Endothelial cell of umbilical vein (primary cell): ENCODE results near the gene NR5A2. TPM values are rescaled to one million over a fixed set of nuclear protein-coding genes. Genes with fewer than 3 reads are reported as not detected.

ENCODE experiments used
- BruUV-seq: library from RNA; stranded (reverse); fragments of 400-500 nt; replicated peaks from 2 replicates; lab custom pipeline; 2021; lab: Mats Ljungman, UMichigan
- CTCF ChIA-PET: fragments of 300-600, 350-600 bp; sonication (Branson Sonifier 250); formaldehyde crosslinking; loops from one replicate; lab custom pipeline; 2021; ENCODE audit warnings: antibody characterized with exemption, inconsistent platforms; lab: Charles Lee
- POLR2A ChIA-PET: fragments of 300-600, 350-600 bp; sonication (Branson Sonifier 250); formaldehyde crosslinking; loops from one replicate; lab custom pipeline; 2021; ENCODE audit warnings: antibody characterized with exemption, inconsistent platforms; lab: Charles Lee
- DNase-seq: peaks from one replicate; pipeline ENCODE4 v3.0.0-alpha.2; 2011; ENCODE audit warnings: low read depth, low spot score
- FAIRE-seq: peaks from 2 replicates; lab custom pipeline; 2011; peaks lifted over from hg19 to GRCh38; lab: Jason Lieb, UNC
- H2AFZ ChIP-seq: 2 replicates; pipeline ENCODE4 v1.6.0; 2012; ENCODE audit warnings: low read depth, low read length, control low read depth, inconsistent platforms
- H3K27ac ChIP-seq: 2 replicates; pipeline ENCODE4 v1.5.1; 2011; ENCODE audit warnings: low read depth, mild to moderate bottlenecking, control low read depth, low read length, moderate library complexity; ENCODE audit not compliant: insufficient read depth
- H3K27me3 ChIP-seq, 2 experiments: 2 replicates each; pipeline versions ENCODE4 v1.6.0 to v1.6.1; 2011; ENCODE audit warnings: low read length in 2 of 2, mixed read lengths in 1 of 2; ENCODE audit not compliant: control insufficient read depth in 2 of 2, insufficient read depth in 2 of 2
- H3K36me3 ChIP-seq, 2 experiments: 2 replicates in 1 of 2; 3 replicates in 1 of 2; pipeline ENCODE4 v1.5.1; 2011; ENCODE audit warnings: low read length in 2 of 2, mild to moderate bottlenecking in 1 of 2, moderate library complexity in 1 of 2; ENCODE audit not compliant: control insufficient read depth in 2 of 2, insufficient read depth in 2 of 2; ENCODE audit errors: extremely low read depth in 1 of 2
- H3K4me1 ChIP-seq: 3 replicates; pipeline ENCODE4 v1.5.1; 2011; ENCODE audit warnings: mild to moderate bottlenecking, low read length; ENCODE audit not compliant: control insufficient read depth, insufficient read depth; ENCODE audit errors: extremely low read depth
- H3K4me2 ChIP-seq: 2 replicates; pipeline ENCODE4 v1.6.1; 2011; ENCODE audit warnings: low read length, control low read depth, mixed read lengths; ENCODE audit not compliant: insufficient read depth
- H3K4me3 ChIP-seq, 3 experiments: fragments of 200-600 bp in 1 of 3; sonication (generic), shearing (Covaris generic) in 1 of 3; replicated peaks in 1 of 3; 2 replicates each; pipeline ENCODE4 v1.5.1; 2011 to 2016; ENCODE audit warnings: control low read depth in 3 of 3, low read length in 3 of 3, mild to moderate bottlenecking in 2 of 3, inconsistent platforms in 1 of 3, low read depth in 1 of 3, moderate library complexity in 1 of 3; ENCODE audit not compliant: insufficient read depth in 1 of 3
- H3K79me2 ChIP-seq: 2 replicates; pipeline ENCODE4 v1.6.0; 2012; ENCODE audit warnings: low read length, inconsistent platforms; ENCODE audit not compliant: control insufficient read depth, insufficient read depth
- H3K9ac ChIP-seq: replicated peaks from 2 replicates; pipeline ENCODE3; 2011; ENCODE audit warnings: low read length, control low read depth; ENCODE audit not compliant: insufficient read depth; ENCODE audit errors: extremely low read depth
- H3K9me1 ChIP-seq: replicated peaks from 3 replicates; pipeline ENCODE4 v1.6.0; 2011; ENCODE audit warnings: mild to moderate bottlenecking, low read length; ENCODE audit not compliant: control insufficient read depth, insufficient read depth; ENCODE audit errors: extremely low read depth
- H3K9me3 ChIP-seq: replicated peaks from 2 replicates; pipeline ENCODE4 v1.5.1; 2012; ENCODE audit warnings: low read length, inconsistent platforms; ENCODE audit not compliant: control insufficient read depth, insufficient read depth
- H4K20me1 ChIP-seq: replicated peaks from 2 replicates; pipeline ENCODE3; 2011; ENCODE audit warnings: mild to moderate bottlenecking, low read length; ENCODE audit not compliant: control insufficient read depth, insufficient read depth; ENCODE audit errors: extremely low read depth
- EZH2 ChIP-seq: IDR thresholded peaks from 2 replicates; pipeline ENCODE4 v1.6.1; 2012; ENCODE audit warnings: borderline replicate concordance, low read depth, mild to moderate bottlenecking, moderate library complexity, low read length, inconsistent platforms; ENCODE audit not compliant: severe bottlenecking
- FOS ChIP-seq: IDR thresholded peaks from 2 replicates; pipeline ENCODE4 v1.6.1; 2011; ENCODE audit warnings: mild to moderate bottlenecking, low read length, moderate library complexity, borderline replicate concordance; ENCODE audit not compliant: insufficient read depth
- GATA2 ChIP-seq: IDR thresholded peaks from 2 replicates; pipeline ENCODE4 v1.7.0; 2011; ENCODE audit warnings: low read depth, mild to moderate bottlenecking, moderate library complexity, mixed read lengths, low read length; ENCODE audit not compliant: insufficient read length, insufficient read depth
- JUN ChIP-seq: IDR thresholded peaks from 2 replicates; pipeline ENCODE4 v1.6.1; 2011; ENCODE audit warnings: borderline replicate concordance, low read depth; ENCODE audit not compliant: insufficient read length, insufficient read depth
- MYC ChIP-seq: IDR thresholded peaks from one replicate; pipeline ENCODE4 v1.6.1; 2011; ENCODE audit warnings: mild to moderate bottlenecking, low read depth, low read length
- POLR2A ChIP-seq: IDR thresholded peaks from 2 replicates; pipeline ENCODE4 v1.6.1; 2012; ENCODE audit warnings: low read depth, mild to moderate bottlenecking, control low read depth, low read length
- POLR2AphosphoS5 ChIP-seq: IDR thresholded peaks from 2 replicates; pipeline ENCODE4 v1.6.1; 2012; ENCODE audit warnings: low read depth, mild to moderate bottlenecking, control low read depth, low read length, moderate library complexity; ENCODE audit not compliant: insufficient read depth
- dilution Hi-C: fragments of 300-500 bp; cut with MboI; formaldehyde crosslinking; loops from one replicate; pipeline ENCODE4 v1.15.0; 2019; ENCODE audit warnings: low sequenced_read_pairs; ENCODE audit not compliant: extremely low pct_ligation_motif_present
- intact Hi-C: fragments of 100-400 bp; cut with micrococcal nuclease; formaldehyde crosslinking; loops from one replicate; pipeline ENCODE4 v1.10.0; 2022
- polyA plus RNA-seq, 4 experiments: library from polyadenylated mRNA; depleted of rRNA in 3 of 4; stranded (reverse) in 3 of 4; unstranded in 1 of 4; fragments of >200 nt; gene quantifications; 2 replicates each; pipeline versions ENCODE4 v1.2.1 to v1.2.3, GENCODE V29; 2011 to 2012; ENCODE audit warnings: missing spikeins in 1 of 4
- total RNA-seq: library from RNA; stranded (reverse); gene quantifications from 2 replicates; pipeline ENCODE4 v1.2.3, GENCODE V29; 2021
- TF ChIP-seq, protein P1 (sequence below), 2 donors: IDR thresholded peaks; 1 replicate in 1 of 2; 2 replicates in 1 of 2; pipeline ENCODE4 v1.5.1; 2011; ENCODE audit warnings: low read length in 2 of 2, mild to moderate bottlenecking in 2 of 2, moderate library complexity in 2 of 2, control low read depth in 1 of 2, inconsistent platforms in 1 of 2, low read depth in 1 of 2; ENCODE audit not compliant: insufficient read depth in 1 of 2; ENCODE audit errors: extremely low read depth in 1 of 2
- TF ChIP-seq, protein P2 (sequence below): IDR thresholded peaks from 2 replicates; pipeline ENCODE4 v1.6.1; 2011; ENCODE audit not compliant: insufficient read depth, insufficient read length

NR5A2 gene
- total and polyA plus RNA-seq, 2 donors (not counting 3 experiments of a cell fraction or from before 2014, with no cell fraction given), result 3.4 to 12.1 TPM

DNA sequence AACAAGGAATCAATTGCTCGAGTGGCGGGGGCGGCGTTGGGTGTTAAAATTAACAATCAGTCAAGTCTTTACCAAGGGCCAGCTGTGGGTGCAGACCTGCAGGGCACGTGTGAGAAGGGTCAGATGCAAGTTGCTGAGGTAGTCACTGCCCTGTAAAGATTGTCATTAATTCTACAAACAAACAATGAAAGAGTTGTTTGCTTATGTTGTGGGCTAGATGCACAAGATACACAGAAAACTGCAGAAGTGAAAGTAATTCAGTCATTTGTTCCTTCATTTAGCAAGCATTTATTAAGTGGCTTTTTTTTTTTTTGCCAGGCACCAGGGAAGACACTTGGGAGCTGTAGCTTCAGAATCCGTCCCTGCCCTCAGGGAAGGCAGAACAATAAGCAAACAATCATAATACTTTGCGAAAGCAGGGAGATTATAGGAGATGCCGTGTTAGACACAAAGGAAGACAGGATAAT lies 79.5 kb downstream of the NR5A2 start:
- Histone ChIP-seq H3K9ac (no peak overlapping the region), H3K4me3 (no peak overlapping the region), H3K9me3 (no peaks in the 10 kb centered on the region), H2AFZ (no peak overlapping the region), H3K27me3 (no peaks in the 10 kb centered on the region), H4K20me1 (no peaks in the 10 kb centered on the region), H3K27ac (no peak overlapping the region), H3K4me1 (no peaks in the 10 kb centered on the region), H3K36me3 (no peaks in the 10 kb centered on the region), H3K9me1 (no peaks in the 10 kb centered on the region), H3K4me2 (no peak overlapping the region), H3K79me2 (no peaks in the 10 kb centered on the region)
- CTCF ChIA-PET, result no interaction called here
- intact Hi-C loops, result no loop called here
- BruUV-seq, result no TSS peak
- TF ChIP-seq GATA2 (no peak), JUN (no peak), EZH2 (no peak), FOS (no peak), MYC (no peak), POLR2A (no peak), POLR2AphosphoS5 (no peak)
- TF ChIP-seq, protein P1, sequence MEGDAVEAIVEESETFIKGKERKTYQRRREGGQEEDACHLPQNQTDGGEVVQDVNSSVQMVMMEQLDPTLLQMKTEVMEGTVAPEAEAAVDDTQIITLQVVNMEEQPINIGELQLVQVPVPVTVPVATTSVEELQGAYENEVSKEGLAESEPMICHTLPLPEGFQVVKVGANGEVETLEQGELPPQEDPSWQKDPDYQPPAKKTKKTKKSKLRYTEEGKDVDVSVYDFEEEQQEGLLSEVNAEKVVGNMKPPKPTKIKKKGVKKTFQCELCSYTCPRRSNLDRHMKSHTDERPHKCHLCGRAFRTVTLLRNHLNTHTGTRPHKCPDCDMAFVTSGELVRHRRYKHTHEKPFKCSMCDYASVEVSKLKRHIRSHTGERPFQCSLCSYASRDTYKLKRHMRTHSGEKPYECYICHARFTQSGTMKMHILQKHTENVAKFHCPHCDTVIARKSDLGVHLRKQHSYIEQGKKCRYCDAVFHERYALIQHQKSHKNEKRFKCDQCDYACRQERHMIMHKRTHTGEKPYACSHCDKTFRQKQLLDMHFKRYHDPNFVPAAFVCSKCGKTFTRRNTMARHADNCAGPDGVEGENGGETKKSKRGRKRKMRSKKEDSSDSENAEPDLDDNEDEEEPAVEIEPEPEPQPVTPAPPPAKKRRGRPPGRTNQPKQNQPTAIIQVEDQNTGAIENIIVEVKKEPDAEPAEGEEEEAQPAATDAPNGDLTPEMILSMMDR (IDR thresholded peaks at IDR 0.05; ENCODE audit: extremely low read depth in 1 of 2, insufficient read depth in 1 of 2, low read depth in 1 of 2, low read length in 2 of 2), result no peak
- TF ChIP-seq, protein P2, sequence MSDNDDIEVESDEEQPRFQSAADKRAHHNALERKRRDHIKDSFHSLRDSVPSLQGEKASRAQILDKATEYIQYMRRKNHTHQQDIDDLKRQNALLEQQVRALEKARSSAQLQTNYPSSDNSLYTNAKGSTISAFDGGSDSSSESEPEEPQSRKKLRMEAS, result no peak
- DNase-seq (no peak), FAIRE-seq (no peak)
- dilution Hi-C loops, result no loop called here
- POLR2A ChIA-PET, result interaction anchor here (0.7 kb wide), 1 partner anchor 1137 kb away, joined by 8 read pairs; no protein-coding TSS in a partner anchor
